Type B pancreatic cell (in vitro differentiated cells): ENCODE results near the gene KRTCAP3. TPM values are rescaled to one million over a fixed set of nuclear protein-coding genes. Genes with fewer than 3 reads are reported as not detected.

Source experiments
- DNase-seq: peaks from one replicate; pipeline ENCODE4 v3.0.0; 2021; ENCODE audit warnings: mixed read lengths; ENCODE audit not compliant: unreplicated experiment; ENCODE audit errors: extremely low spot score
- H3K27ac Mint-ChIP-seq: 2 replicates; pipeline ENCODE4 v1.8.0; 2021; ENCODE audit warnings: mild to moderate bottlenecking, mixed read lengths
- H3K27me3 Mint-ChIP-seq: 2 replicates; pipeline ENCODE4 v1.8.0; 2021; ENCODE audit warnings: mixed read lengths
- H3K36me3 Mint-ChIP-seq: 2 replicates; pipeline ENCODE4 v1.8.0; 2021; ENCODE audit warnings: mixed read lengths
- H3K4me1 Mint-ChIP-seq: one replicate; pipeline ENCODE4 v1.8.0; 2021; ENCODE audit warnings: mixed read lengths; ENCODE audit not compliant: unreplicated experiment
- H3K4me3 Mint-ChIP-seq: 2 replicates; pipeline ENCODE4 v1.8.0; 2021; ENCODE audit warnings: mild to moderate bottlenecking, mixed read lengths
- H3K9me3 Mint-ChIP-seq: 2 replicates; pipeline ENCODE4 v1.8.0; 2021; ENCODE audit warnings: mixed read lengths
- CTCF ChIP-seq: fragments of 200-600 bp; sonication (generic); conservative IDR thresholded peaks from 2 replicates; pipeline ENCODE4 v1.5.0; 2021; ENCODE audit warnings: antibody characterized with exemption, mild to moderate bottlenecking
- total RNA-seq: library from RNA; stranded (reverse); gene quantifications from 2 replicates; pipeline ENCODE4 v1.2.1, GENCODE V29; 2021; ENCODE audit warnings: low replicate concordance

KRTCAP3 gene
- total RNA-seq, 1 donor from 2014 or later = 23.9 TPM

GRCh38 chr2:27428978-27429541, 13.1 kb upstream of the KRTCAP3 start:
- Mint-ChIP-seq H3K27ac (peak overlapping the region; percentile 91), H3K27me3 (no peaks in the 10 kb centered on the region), H3K9me3 (no peaks in the 10 kb centered on the region), H3K4me3 (peak overlapping the region; percentile 98), H3K36me3 (peaks cover 6% of the 10 kb centered on the region), H3K4me1 (peaks cover 25% of the 10 kb centered on the region)
- TF ChIP-seq CTCF = no peak
- peak; percentile 86 for DNase-seq

GRCh38 chr2:27431395-27431794, 10.8 kb upstream of the KRTCAP3 start:
- Mint-ChIP-seq H3K4me3 (peak overlapping the region; percentile 73), H3K27me3 (no peaks in the 10 kb centered on the region), H3K4me1 (peaks cover 25% of the 10 kb centered on the region), H3K9me3 (no peaks in the 10 kb centered on the region), H3K27ac (peak overlapping the region; percentile 78), H3K36me3 (peaks cover 13% of the 10 kb centered on the region)
- no peak for TF ChIP-seq CTCF
- no peak for DNase-seq

- peaks cover 32% of the 10 kb centered on the region for H3K36me3 Mint-ChIP-seq
- TF ChIP-seq CTCF = no peak
Observed at GRCh38 chr2:27435628-27436027, 6.6 kb upstream of the KRTCAP3 start.

GRCh38 chr2:27441226-27441926, 805 bp upstream of the KRTCAP3 start:
- no peak for TF ChIP-seq CTCF
- Mint-ChIP-seq H3K36me3 (peaks cover 37% of the 10 kb centered on the region), H3K4me1 (peaks cover 5% of the 10 kb centered on the region), H3K9me3 (no peaks in the 10 kb centered on the region), H3K27ac (no peak overlapping the region), H3K4me3 (no peak overlapping the region), H3K27me3 (no peaks in the 10 kb centered on the region)
- no peak for DNase-seq

More at GRCh38 chr2:27435628-27436027, 6.6 kb upstream of the KRTCAP3 start:
- no peaks in the 10 kb centered on the region for H3K27me3 Mint-ChIP-seq
- peaks cover 5% of the 10 kb centered on the region for H3K4me1 Mint-ChIP-seq
- DNase-seq = no peak
- H3K27ac Mint-ChIP-seq = peak overlapping the region; percentile 57
- H3K4me3 Mint-ChIP-seq = no peak overlapping the region
- H3K9me3 Mint-ChIP-seq = no peaks in the 10 kb centered on the region

GRCh38 chr2:27442920-27443282, 720 bp downstream of the KRTCAP3 start:
- peaks cover 43% of the 10 kb centered on the region for H3K36me3 Mint-ChIP-seq
- TF ChIP-seq CTCF = no peak
- peaks cover 5% of the 10 kb centered on the region for H3K4me1 Mint-ChIP-seq
- peak overlapping the region; percentile 44 for H3K4me3 Mint-ChIP-seq
- H3K27me3 Mint-ChIP-seq = no peaks in the 10 kb centered on the region
- no peaks in the 10 kb centered on the region for H3K9me3 Mint-ChIP-seq
- no peak for DNase-seq
- H3K27ac Mint-ChIP-seq = peak overlapping the region; percentile 34
